Measurements from ENCODE around the gene CDH20.

CDH20 gene

GRCh38 chr18:61333271-61333745, at the start of gene CDH20:
TSS of gene CDH20 (plus strand) at chr18:61333430.
- no peak for DNase-seq

GRCh38 chr18:61284039-61284438, 49.2 kb upstream of the CDH20 start:
- DNase-seq: no peak

- no peak for DNase-seq
Measured at GRCh38 chr18:61285777-61286176, 47.5 kb upstream of the CDH20 start.

- no peak for DNase-seq
Measured at GRCh38 chr18:61286867-61287266, 46.4 kb upstream of the CDH20 start.

GRCh38 chr18:61290616-61291015, 42.6 kb upstream of the CDH20 start:
- DNase-seq: no peak

- no peak for DNase-seq
Measured at GRCh38 chr18:61292280-61293035, 40.8 kb upstream of the CDH20 start.

GRCh38 chr18:61295153-61295552, 38.1 kb upstream of the CDH20 start:
- no peak for DNase-seq

GRCh38 chr18:61308004-61308403, 25.2 kb upstream of the CDH20 start:
- DNase-seq: no peak

- no peak for DNase-seq
Measured at GRCh38 chr18:61308795-61309393, 24.3 kb upstream of the CDH20 start.

- peak in 1 of 2 experiments; percentile 38 for DNase-seq
Measured at GRCh38 chr18:61322265-61322873, 10.9 kb upstream of the CDH20 start.

GRCh38 chr18:61323951-61324350, 9.3 kb upstream of the CDH20 start:
- no peak for DNase-seq

GRCh38 chr18:61326407-61326806, 6.8 kb upstream of the CDH20 start:
- no peak for DNase-seq

GRCh38 chr18:61329398-61329797, 3.8 kb upstream of the CDH20 start:
- DNase-seq: no peak

- DNase-seq: no peak
Measured at GRCh38 chr18:61331051-61331450, 2.2 kb upstream of the CDH20 start.

GRCh38 chr18:61333746-61334490, 688 bp downstream of the CDH20 start:
- no peak for DNase-seq

- DNase-seq: no peak
Measured at GRCh38 chr18:61334491-61334850, 1.2 kb downstream of the CDH20 start.

GRCh38 chr18:61334951-61335683, 1.9 kb downstream of the CDH20 start:
- no peak for DNase-seq

- no peak for DNase-seq
Measured at GRCh38 chr18:61335684-61336555, 2.7 kb downstream of the CDH20 start.

- DNase-seq: no peak
Measured at GRCh38 chr18:61336766-61337165, 3.5 kb downstream of the CDH20 start.

GRCh38 chr18:61337527-61337926, 4.3 kb downstream of the CDH20 start:
- DNase-seq: no peak

GRCh38 chr18:61340148-61340547, 6.9 kb downstream of the CDH20 start:
- DNase-seq: no peak

- DNase-seq: no peak
Measured at GRCh38 chr18:61348230-61348629, 15.0 kb downstream of the CDH20 start.
